IPS-18a (cell line): ENCODE data around the gene DSCAML1.

Experiments
- H3K27ac ChIP-seq: one replicate; pipeline ENCODE4 v1.5.1; 2013; ENCODE audit warnings: low read length
- H3K27me3 ChIP-seq: one replicate; pipeline ENCODE4 v1.6.1; 2013; ENCODE audit warnings: mild to moderate bottlenecking, low read length; ENCODE audit not compliant: control insufficient read depth, insufficient read depth
- H3K36me3 ChIP-seq: one replicate; pipeline ENCODE4 v1.6.1; 2013; ENCODE audit warnings: low read depth, low read length; ENCODE audit not compliant: control insufficient read depth
- H3K4me1 ChIP-seq: one replicate; pipeline ENCODE4 v1.6.1; 2013; ENCODE audit warnings: low read depth, low read length; ENCODE audit not compliant: control insufficient read depth
- H3K4me3 ChIP-seq: one replicate; pipeline ENCODE4 v1.5.1; 2013; ENCODE audit warnings: low read length
- H3K9ac ChIP-seq: one replicate; pipeline ENCODE4 v1.6.1; 2013; ENCODE audit warnings: mild to moderate bottlenecking, low read length, moderate library complexity
- H3K9me3 ChIP-seq: one replicate; pipeline ENCODE4 v1.6.1; 2013; ENCODE audit warnings: low read depth, low read length; ENCODE audit not compliant: control insufficient read depth

DSCAML1 gene

DNA sequence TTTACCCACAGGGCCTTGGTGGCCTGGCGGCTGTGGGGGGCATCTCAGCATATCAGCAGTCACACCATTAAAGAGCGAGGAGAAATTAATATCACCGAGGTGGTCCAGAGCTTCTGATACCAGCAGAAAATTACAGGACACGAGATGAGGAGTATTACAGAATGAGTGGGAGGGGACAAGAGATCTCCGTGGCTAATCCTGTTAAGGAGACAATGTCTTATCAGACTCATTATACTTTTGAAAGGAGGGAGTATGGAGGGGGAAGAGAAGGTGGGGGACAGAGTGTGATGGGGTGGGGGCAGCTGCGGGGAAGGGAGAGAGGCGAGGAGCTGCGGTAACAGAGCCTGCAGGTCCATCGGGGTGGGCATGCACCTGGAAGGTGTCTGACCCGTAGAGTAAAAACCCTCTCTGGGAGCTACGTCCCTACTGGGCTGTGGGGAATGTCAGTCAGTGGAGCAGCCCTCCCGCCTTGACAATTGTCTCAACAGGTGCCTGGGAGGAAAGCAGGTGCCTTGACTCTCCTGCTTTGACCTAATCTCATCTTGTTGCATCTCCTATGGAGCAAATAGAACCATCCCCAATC, 245.2 kb downstream of the DSCAML1 start:
- peaks cover 11% of the 10 kb centered on the region for H3K4me1 ChIP-seq
- no peak overlapping the region for H3K9ac ChIP-seq
- no peaks in the 10 kb centered on the region for H3K27me3 ChIP-seq
- no peaks in the 10 kb centered on the region for H3K36me3 ChIP-seq
- no peak overlapping the region for H3K4me3 ChIP-seq
- no peaks in the 10 kb centered on the region for H3K9me3 ChIP-seq
- no peak overlapping the region for H3K27ac ChIP-seq

DNA sequence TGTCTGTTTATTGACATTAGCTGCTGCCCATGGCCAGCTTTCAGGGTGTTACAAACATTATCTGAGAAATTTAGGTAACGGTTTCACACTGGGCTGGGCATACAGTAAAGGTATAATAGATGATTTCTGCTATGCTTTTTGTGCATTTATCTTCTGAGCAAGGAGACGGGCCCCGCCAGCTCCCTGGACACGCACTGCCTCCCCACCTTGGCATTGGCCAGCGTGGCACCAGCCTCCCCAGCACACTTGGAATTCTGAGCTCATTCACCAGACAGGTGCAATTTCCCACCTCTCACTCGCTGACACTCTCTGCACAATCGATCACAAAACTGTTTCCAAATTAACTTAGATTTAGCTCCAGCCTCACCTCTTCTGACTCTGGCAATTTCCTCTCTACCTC, 246.6 kb downstream of the DSCAML1 start:
- Histone ChIP-seq H3K27me3 (peaks cover 5% of the 10 kb centered on the region), H3K36me3 (no peaks in the 10 kb centered on the region), H3K9me3 (no peaks in the 10 kb centered on the region), H3K4me1 (peaks cover 19% of the 10 kb centered on the region), H3K9ac (no peak overlapping the region), H3K4me3 (no peak overlapping the region), H3K27ac (no peak overlapping the region)

DNA sequence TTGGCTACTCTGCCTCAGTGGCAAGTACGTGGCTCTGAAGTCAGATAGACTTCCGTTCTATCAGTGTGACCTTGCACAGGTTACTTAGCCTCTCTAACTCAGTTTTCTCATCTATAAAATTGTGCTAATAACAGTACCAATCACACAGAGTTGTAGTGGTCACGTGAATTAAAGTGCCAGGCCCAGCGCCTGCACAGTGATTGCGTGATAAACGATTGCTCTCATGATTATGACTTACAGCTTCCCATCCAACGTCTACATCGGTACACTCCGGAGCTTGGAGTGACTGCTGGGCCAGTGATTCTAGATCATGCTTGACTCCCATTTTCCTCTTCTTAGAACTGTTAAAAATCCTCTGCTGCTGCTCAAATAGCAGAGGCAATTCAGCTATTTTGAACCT, 247.6 kb downstream of the DSCAML1 start:
- no peak overlapping the region for H3K4me3 ChIP-seq
- no peaks in the 10 kb centered on the region for H3K9me3 ChIP-seq
- peaks cover 19% of the 10 kb centered on the region for H3K4me1 ChIP-seq
- H3K36me3 ChIP-seq, result no peaks in the 10 kb centered on the region
- H3K27ac ChIP-seq, result no peak overlapping the region
- H3K27me3 ChIP-seq, result peaks cover 5% of the 10 kb centered on the region
- no peak overlapping the region for H3K9ac ChIP-seq

DNA sequence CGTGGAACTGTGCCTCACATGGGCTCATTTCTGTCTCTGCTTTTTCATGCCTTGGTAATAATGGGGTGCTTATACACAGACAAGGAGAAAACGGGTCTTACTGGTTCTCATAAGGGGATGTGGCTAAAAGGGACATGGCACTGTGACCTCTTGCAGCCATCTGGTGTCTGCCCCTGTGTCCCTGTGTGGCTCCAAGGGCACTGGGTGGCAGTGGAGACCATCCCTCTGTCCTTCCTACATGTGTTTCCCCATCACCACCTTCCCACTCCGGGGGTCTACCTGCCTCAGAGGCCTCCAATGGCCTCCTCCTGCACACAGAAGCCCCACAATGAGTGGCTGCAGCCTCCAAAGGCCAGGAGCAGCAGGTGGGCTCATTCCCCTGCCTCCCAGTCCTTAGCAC, 248.1 kb downstream of the DSCAML1 start:
- Histone ChIP-seq H3K9ac (no peak overlapping the region), H3K9me3 (no peaks in the 10 kb centered on the region), H3K36me3 (no peaks in the 10 kb centered on the region), H3K27ac (no peak overlapping the region), H3K4me1 (peaks cover 19% of the 10 kb centered on the region), H3K27me3 (peaks cover 5% of the 10 kb centered on the region), H3K4me3 (no peak overlapping the region)

DNA sequence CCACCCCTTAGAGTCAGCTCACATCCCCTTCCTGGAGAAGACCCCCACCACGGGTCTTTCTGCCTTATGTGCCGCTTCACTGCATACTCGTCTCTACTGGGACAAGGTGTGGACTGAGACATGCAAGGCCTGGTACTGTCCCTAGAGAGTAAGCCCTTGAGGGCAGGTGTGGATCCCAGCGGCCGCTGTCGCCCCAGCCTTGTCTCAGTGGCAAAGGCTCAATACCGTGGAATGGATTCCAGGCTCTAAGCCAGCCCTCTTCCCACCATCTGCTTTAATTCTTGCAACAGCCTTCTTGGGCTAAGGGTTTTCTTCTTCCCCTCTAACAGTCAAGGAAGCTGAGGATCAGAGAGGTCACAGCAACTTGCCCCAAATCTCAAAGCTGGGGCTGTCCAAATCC, 249.1 kb downstream of the DSCAML1 start:
- no peak overlapping the region for H3K9ac ChIP-seq
- no peaks in the 10 kb centered on the region for H3K9me3 ChIP-seq
- H3K4me1 ChIP-seq, result peaks cover 19% of the 10 kb centered on the region
- no peak overlapping the region for H3K4me3 ChIP-seq
- no peak overlapping the region for H3K27ac ChIP-seq
- H3K36me3 ChIP-seq, result no peaks in the 10 kb centered on the region
- peaks cover 5% of the 10 kb centered on the region for H3K27me3 ChIP-seq

DNA sequence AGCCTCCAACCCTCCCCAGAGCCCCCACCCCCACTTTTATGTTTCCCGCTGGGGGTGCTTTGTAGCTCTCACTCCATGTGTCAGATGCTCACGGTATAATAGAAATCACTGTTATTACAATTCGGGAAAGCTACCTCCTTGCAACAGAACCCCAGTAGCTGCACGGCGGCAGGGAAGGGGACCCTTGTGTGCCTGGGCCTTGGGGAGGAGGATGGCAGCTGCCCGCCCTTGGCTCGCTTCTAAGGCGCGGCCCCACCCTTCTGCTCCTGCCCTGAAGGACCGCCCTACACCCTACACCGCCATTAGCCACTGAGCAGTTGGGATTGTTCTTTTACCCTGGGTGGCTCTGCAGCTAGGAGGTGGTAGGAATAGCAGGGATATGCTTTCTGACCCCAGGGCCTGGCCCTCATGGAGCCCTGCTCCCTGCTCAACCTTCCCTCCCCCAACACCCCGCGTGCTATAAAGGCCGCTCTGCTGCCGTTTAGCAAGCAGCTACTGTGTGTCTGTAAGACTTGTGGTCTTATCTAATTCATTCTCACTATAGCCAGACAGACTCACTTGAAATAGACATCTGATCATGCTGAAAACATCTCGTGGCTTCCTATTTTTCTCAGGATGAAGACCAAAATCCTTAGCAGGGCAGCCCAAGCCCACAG, 249.7 kb downstream of the DSCAML1 start:
- Histone ChIP-seq H3K27ac (no peak overlapping the region), H3K27me3 (peaks cover 5% of the 10 kb centered on the region), H3K4me1 (peaks cover 19% of the 10 kb centered on the region), H3K9ac (no peak overlapping the region), H3K9me3 (no peaks in the 10 kb centered on the region), H3K4me3 (no peak overlapping the region), H3K36me3 (no peaks in the 10 kb centered on the region)

DNA sequence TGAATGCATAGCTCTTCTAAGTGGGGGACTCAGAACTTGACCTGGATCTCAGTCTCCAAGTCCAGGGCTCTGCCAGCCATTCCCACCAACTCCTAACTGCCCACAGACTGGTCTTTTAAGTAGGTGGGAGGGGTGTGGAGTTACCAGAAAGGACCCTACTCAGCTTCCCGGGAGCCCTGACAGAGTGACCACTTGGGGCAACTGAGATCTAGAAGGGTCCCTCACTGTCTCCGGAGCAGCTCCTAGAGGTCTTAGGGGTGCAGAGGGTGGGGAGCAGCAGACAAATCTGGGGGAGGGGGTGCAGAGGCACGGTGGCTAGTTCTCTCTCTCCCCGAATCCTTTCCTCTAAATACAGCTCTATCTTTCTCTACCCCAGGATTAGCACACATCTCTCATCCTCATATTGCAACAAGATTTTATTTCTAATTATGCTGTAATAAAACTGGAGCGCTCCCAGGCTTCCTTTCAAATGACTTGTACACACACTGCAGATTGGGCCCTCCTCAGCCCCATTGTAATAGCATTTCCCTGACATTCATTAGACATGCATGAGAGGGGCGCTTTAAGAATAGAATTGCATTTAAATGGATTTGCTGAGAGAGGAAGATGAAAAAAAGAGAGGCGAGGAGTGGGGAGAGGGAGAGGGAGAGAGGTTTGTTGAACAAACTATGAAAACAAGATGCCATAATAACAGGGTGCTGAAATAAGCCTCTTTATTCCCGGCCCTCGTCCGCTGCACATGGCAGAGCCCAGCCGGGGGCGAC, 250.4 kb downstream of the DSCAML1 start:
- Histone ChIP-seq H3K4me1 (peaks cover 19% of the 10 kb centered on the region), H3K9me3 (no peaks in the 10 kb centered on the region), H3K27ac (no peak overlapping the region), H3K36me3 (no peaks in the 10 kb centered on the region), H3K9ac (no peak overlapping the region), H3K27me3 (peaks cover 5% of the 10 kb centered on the region), H3K4me3 (no peak overlapping the region)

DNA sequence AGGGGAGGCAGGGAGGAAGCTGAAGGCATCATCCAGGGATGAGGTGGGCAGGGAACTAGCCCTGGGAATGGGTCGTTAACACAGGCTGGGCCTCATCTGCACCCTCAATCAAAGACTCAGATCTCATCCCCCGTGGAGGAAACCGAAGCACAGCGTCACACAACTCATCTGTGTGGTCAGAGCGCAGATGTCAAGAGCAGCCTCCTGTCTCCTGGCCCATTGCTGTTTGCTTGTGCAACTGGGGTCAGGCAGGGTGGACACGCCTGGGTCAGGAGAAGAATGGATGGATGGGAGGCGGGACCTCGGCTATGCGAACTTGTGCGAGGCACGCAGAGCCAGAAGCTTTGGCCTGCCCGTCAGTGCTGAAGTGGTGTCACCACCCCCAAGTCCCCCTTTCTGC, 251.3 kb downstream of the DSCAML1 start:
- Histone ChIP-seq H3K27me3 (peaks cover 5% of the 10 kb centered on the region), H3K4me1 (peaks cover 19% of the 10 kb centered on the region), H3K36me3 (no peaks in the 10 kb centered on the region), H3K27ac (no peak overlapping the region), H3K9me3 (no peaks in the 10 kb centered on the region), H3K9ac (no peak overlapping the region), H3K4me3 (no peak overlapping the region)

DNA sequence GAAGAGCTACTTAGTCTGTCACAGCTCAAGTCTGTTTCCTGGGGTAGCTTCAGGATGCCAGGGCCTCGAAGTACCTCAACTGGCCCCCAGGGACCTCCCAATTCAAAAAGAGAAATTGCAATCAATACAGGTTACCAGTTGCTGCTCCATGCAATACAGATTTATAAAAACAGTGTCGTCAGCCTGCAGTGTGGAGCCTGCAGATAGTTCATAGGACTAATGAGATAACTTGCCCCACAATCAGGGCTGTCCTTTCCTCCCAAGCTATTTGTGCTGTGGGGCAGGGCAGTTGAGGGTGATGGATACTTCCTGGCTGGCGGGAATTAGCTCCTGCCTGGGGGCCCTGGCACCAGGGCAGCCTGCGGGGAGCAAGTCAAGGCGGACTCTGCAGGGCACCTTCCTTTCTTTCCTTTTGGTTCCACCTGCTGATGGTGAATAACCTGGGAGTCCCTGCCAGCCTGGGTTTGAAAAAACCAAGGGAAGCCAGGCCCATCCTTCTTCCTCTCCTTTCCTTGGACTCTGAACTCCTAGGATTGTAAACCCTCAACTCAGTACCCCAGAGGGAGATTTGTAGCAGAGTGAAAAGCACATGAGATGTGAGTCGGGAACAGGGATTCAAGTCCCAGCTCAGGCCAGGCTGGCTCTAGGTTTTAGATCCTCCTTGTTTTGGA, 252.8 kb downstream of the DSCAML1 start:
- H3K9ac ChIP-seq, result no peak overlapping the region
- H3K27me3 ChIP-seq, result peaks cover 5% of the 10 kb centered on the region
- H3K4me3 ChIP-seq, result no peak overlapping the region
- no peaks in the 10 kb centered on the region for H3K36me3 ChIP-seq
- peaks cover 19% of the 10 kb centered on the region for H3K4me1 ChIP-seq
- no peaks in the 10 kb centered on the region for H3K9me3 ChIP-seq
- no peak overlapping the region for H3K27ac ChIP-seq

DNA sequence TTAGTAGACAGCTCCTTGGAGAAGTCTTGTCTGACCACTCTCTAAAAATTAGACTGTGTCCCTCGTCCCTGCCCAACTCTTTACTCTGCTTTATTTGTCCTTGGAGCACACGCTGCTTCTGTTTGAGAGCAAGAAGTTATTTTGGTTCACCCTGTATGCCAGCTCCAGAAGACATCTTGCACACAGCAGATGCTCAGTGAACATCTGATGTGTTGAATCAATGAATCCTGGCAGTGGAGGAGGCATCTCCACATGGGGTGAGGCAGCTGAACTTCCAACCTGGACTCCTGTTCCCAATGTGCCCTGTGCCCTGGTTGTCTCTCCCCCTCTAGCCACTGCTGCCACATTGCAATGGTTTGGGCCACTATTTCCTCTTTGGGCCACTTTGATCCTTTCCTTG, 255.8 kb downstream of the DSCAML1 start:
- Histone ChIP-seq H3K9ac (no peak overlapping the region), H3K4me3 (no peak overlapping the region), H3K4me1 (peaks cover 8% of the 10 kb centered on the region), H3K27ac (no peak overlapping the region), H3K36me3 (no peaks in the 10 kb centered on the region), H3K9me3 (no peaks in the 10 kb centered on the region), H3K27me3 (peaks cover 3% of the 10 kb centered on the region)

DNA sequence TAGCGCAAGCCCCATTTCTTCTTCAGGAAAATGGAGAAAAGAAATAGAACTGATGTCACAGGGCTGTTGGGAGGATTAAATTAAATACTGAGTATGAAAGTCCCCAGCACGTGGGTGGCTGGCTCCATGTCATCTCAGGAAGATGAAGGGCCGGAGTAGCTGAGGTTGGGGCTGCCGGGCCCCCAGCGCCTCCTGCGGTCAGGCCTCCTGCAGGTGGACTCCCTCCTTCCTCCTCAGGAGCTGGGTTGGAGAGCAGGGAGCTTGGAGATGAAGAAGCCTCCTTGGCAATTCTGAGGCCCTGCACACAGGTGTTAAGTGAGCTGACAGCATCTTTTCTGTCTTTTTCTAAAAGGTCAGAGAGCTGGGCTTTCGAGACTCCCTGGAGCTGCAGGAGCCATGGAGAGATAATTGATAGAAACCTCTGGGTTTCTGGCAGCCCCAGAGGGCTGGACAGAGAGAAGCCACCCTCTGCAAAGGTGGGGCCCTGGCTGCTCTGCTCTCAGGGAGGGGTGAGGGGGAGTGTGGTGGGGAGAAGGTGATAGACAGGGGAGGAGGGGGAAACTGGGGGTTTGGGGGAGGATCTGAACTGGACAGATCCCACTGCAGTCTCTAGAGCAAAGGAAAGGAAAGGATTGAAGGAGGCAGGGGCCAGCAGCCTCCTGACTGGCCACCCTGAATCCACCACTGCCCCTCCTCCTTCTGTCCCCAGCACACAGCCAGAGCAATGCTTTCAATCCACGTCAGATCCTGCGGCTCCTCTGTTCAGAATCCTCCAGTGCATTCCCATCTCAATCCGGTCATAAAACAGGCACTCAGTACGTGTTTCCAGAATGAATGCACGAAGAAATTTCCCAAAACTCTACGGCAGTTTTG, 258.5 kb downstream of the DSCAML1 start:
- no peaks in the 10 kb centered on the region for H3K9me3 ChIP-seq
- H3K27ac ChIP-seq, result no peak overlapping the region
- no peaks in the 10 kb centered on the region for H3K36me3 ChIP-seq
- no peak overlapping the region for H3K9ac ChIP-seq
- H3K4me3 ChIP-seq, result no peak overlapping the region
- H3K4me1 ChIP-seq, result peaks cover 6% of the 10 kb centered on the region
- H3K27me3 ChIP-seq, result no peaks in the 10 kb centered on the region
